SU-DHL-6 (cell line): ENCODE measurements around the gene ATP6V0E2.

ENCODE experiments used
- H2AFZ ChIP-seq: fragments of 200-600 bp; sonication (generic); 2 replicates; pipeline ENCODE4 v1.6.1; 2014; ENCODE audit warnings: low read depth, mild to moderate bottlenecking, moderate library complexity, mixed read lengths, antibody characterized with exemption, low read length; ENCODE audit not compliant: severe bottlenecking
- H3F3A ChIP-seq: fragments of 200-600 bp; shearing (Covaris generic); 2 replicates; pipeline ENCODE4 v1.6.0; 2016; ENCODE audit warnings: antibody characterized with exemption, mild to moderate bottlenecking; ENCODE audit not compliant: insufficient read depth
- H3K27ac ChIP-seq: fragments of 200-600 bp; sonication (generic); 2 replicates; pipeline ENCODE4 v1.5.1; 2016; ENCODE audit warnings: low read depth, mild to moderate bottlenecking, low read length, moderate library complexity, mixed read lengths
- H3K27me3 ChIP-seq: fragments of 200-600 bp; sonication (generic), shearing (Covaris generic); 2 replicates; pipeline ENCODE4 v1.6.0; 2014; ENCODE audit warnings: mild to moderate bottlenecking, low read length
- H3K36me3 ChIP-seq: fragments of 200-600 bp; sonication (generic); 2 replicates; pipeline ENCODE4 v1.6.1; 2014; ENCODE audit warnings: mild to moderate bottlenecking, low read length, mixed read lengths
- H3K4me2 ChIP-seq: fragments of 300-600, 200-600 bp; shearing (Covaris generic), sonication (generic); 2 replicates; pipeline ENCODE4 v1.6.0; 2014; ENCODE audit warnings: low read length, low read depth, mild to moderate bottlenecking; ENCODE audit not compliant: poor library complexity, severe bottlenecking
- H3K4me3 ChIP-seq: fragments of 200-600 bp; sonication (generic); 2 replicates; pipeline ENCODE4 v1.5.1; 2014; ENCODE audit warnings: antibody characterized with exemption, low read length, mild to moderate bottlenecking, mixed read lengths; ENCODE audit not compliant: insufficient read depth, poor library complexity, severe bottlenecking
- H3K79me2 ChIP-seq: fragments of 200-600 bp; sonication (generic); 2 replicates; pipeline ENCODE4 v1.6.1; 2014; ENCODE audit warnings: mild to moderate bottlenecking, low read length, moderate library complexity; ENCODE audit not compliant: insufficient read depth
- H3K9ac ChIP-seq: fragments of 200-600 bp; sonication (generic); 2 replicates; pipeline ENCODE4 v1.7.0; 2014; ENCODE audit warnings: mild to moderate bottlenecking, low read length
- H3K9me2 ChIP-seq: fragments of 200-600 bp; sonication (generic); replicated peaks from 2 replicates; pipeline ENCODE4 v1.6.1; 2014; ENCODE audit warnings: low read length; ENCODE audit not compliant: insufficient read depth
- H3K9me3 ChIP-seq: fragments of 200-600 bp; sonication (generic); 2 replicates; pipeline ENCODE4 v1.6.1; 2014; ENCODE audit warnings: low read length, mixed read lengths; ENCODE audit not compliant: insufficient read depth
- H4K20me1 ChIP-seq: fragments of 200-600 bp; sonication (generic); 2 replicates; pipeline ENCODE4 v1.6.1; 2014; ENCODE audit warnings: low read depth, mild to moderate bottlenecking, antibody characterized with exemption, low read length, moderate library complexity, mixed read lengths
- EZH2phosphoT487 ChIP-seq: fragments of 200-600 bp; sonication (generic), shearing (Covaris generic); conservative IDR thresholded peaks from 2 replicates; pipeline ENCODE4 v1.6.1; 2018; ENCODE audit warnings: mild to moderate bottlenecking, antibody characterized with exemption, low read length, moderate library complexity, mixed read lengths
- TF ChIP-seq, protein P1 (sequence below): fragments of 200-600 bp; sonication (generic); IDR thresholded peaks from one replicate; pipeline ENCODE4 v1.5.1; 2017; ENCODE audit warnings: antibody characterized with exemption, mild to moderate bottlenecking, low read length, moderate library complexity; ENCODE audit not compliant: insufficient read depth, poor library complexity, severe bottlenecking

ATP6V0E2 gene

DNA sequence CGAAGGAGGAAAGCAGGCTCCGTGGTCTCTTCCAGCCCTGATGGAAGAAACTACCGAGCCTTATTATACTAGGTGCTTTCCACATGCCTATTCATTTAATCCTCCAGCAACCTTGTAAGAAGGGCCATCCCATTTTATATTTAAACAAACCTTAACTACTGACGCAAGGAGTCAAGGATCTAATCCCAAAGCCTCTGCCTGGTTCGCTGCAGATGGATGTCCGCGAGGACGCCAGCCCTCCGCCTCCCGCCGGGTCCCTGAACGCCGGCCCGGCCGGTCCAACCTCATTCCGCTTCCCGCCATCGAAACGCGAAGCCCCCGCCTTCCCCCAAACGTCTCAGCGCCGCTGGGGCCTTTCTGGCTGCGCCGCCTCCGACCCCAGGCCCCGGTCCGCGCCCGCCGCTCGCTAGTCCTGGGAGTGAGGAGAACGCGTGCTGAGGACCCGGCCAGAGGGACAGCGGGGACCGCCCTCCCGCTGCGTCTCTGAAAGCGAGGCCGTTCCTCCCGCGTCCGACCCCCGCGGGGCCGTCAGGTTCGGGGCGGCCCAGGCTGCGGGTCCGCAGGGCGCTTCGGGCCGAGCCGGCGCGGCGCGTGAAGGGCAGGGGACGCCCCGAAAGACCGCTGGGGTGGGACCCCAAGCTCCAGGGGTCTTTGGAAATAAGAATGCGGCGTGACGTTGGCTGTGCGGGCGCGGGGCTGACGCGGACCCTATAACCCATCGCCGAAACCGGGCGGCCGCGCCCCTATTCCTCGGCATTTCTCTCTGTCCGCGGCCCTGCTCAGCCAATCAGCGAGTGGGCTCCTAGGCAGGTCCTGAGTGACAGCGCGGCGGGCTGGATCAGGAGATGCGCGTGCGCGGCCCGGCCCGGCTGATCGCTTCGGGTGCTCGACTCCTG, at the start of gene ATP6V0E2:
Gene ATP6V0E2, plus strand, starts transcription at position 896 of the 896 bp plus-strand sequence. CDS start 97 bp downstream, outside the sequence.
- H3K9me3 ChIP-seq = no peaks in the 10 kb centered on the region
- TF ChIP-seq, protein P1, sequence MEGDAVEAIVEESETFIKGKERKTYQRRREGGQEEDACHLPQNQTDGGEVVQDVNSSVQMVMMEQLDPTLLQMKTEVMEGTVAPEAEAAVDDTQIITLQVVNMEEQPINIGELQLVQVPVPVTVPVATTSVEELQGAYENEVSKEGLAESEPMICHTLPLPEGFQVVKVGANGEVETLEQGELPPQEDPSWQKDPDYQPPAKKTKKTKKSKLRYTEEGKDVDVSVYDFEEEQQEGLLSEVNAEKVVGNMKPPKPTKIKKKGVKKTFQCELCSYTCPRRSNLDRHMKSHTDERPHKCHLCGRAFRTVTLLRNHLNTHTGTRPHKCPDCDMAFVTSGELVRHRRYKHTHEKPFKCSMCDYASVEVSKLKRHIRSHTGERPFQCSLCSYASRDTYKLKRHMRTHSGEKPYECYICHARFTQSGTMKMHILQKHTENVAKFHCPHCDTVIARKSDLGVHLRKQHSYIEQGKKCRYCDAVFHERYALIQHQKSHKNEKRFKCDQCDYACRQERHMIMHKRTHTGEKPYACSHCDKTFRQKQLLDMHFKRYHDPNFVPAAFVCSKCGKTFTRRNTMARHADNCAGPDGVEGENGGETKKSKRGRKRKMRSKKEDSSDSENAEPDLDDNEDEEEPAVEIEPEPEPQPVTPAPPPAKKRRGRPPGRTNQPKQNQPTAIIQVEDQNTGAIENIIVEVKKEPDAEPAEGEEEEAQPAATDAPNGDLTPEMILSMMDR = no peak
- TF ChIP-seq EZH2phosphoT487 = no peak; the same call in 1 of the 2 replicates
- H3K36me3 ChIP-seq = no peaks in the 10 kb centered on the region
- H3K4me2 ChIP-seq = peak within 1 kb of the TSS; percentile 84
- H2AFZ ChIP-seq = peak within 1 kb of the TSS; percentile 99
- no peaks in the 10 kb centered on the region for H3F3A ChIP-seq
- peak within 1 kb of the TSS; percentile 65 for H3K9ac ChIP-seq
- H3K79me2 ChIP-seq = no peaks in the 10 kb centered on the region
- no peaks in the 10 kb centered on the region for H3K9me2 ChIP-seq
- H3K4me3 ChIP-seq = peak within 1 kb of the TSS; percentile 76
- no peak within 1 kb of the TSS for H3K27ac ChIP-seq
- no peaks in the 10 kb centered on the region for H3K27me3 ChIP-seq
- H4K20me1 ChIP-seq = no peaks in the 10 kb centered on the region

DNA sequence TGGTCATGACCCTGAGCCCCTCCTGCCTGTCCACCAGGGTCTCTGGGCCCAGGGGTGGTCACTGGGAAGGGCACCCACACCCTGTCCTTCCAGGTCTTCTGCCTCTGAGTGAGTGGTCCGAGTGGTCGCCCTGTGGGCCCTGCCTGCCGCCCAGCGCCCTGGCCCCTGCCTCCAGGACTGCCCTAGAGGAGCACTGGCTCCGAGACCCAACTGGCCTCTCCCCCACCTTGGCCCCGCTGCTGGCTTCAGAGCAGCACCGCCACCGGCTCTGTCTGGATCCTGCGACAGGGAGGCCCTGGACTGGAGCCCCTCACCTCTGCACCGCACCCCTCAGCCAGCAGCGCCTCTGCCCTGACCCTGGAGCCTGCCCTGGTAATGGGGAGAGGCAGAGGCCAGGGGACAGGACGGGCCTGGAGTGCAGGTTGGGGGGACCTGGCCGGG, 49.4 kb upstream of the ATP6V0E2 start:
- Histone ChIP-seq H3K9me2 (no peaks in the 10 kb centered on the region), H3K4me3 (no peak overlapping the region), H3K27ac (no peak overlapping the region), H3K9me3 (no peaks in the 10 kb centered on the region), H4K20me1 (no peaks in the 10 kb centered on the region), H3K27me3 (no peaks in the 10 kb centered on the region), H2AFZ (no peak overlapping the region), H3K4me2 (no peak overlapping the region), H3F3A (no peaks in the 10 kb centered on the region), H3K9ac (no peak overlapping the region), H3K36me3 (no peaks in the 10 kb centered on the region), H3K79me2 (no peaks in the 10 kb centered on the region)
- TF ChIP-seq, protein P1 = no peak
- TF ChIP-seq EZH2phosphoT487 = no peak

DNA sequence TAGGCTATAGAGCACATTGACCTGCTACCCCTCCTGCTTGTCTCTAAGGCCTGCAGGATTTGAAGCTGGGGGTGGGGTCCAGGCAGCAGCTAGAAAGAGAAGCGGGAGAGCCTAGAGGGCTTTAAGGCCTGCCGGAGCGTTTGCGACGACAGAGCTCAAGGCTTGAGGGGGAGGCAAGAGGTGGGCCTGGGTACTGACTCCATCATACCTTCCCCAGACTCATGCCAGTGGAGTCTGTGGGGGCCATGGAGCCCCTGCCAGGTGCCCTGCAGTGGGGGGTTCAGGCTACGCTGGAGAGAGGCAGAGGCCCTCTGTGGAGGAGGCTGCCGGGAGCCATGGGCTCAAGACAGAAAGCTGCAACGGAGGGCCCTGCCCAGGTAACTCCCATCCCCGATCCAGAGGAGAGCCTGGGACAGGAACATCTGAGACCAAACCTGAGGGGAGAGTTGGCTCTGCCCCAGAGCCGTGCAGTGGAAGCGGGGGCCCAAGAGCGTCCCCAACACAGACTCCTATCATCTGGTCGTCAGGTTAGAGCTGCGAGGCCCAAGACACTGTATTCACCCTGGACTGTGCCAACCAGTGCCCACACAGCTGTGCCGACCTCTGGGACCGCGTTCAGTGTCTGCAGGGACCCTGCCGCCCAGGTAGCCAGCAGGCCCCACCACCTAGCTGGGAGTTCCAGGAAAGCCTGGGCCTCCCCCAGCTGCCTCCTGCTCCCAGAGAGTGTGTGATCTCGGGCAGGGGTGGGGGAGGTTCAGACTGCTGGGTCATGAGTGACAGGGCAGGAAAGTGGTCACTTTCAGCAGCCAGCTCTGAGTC, 48.8 kb upstream of the ATP6V0E2 start:
- H3K27ac ChIP-seq = no peak overlapping the region
- H3K27me3 ChIP-seq = no peaks in the 10 kb centered on the region
- TF ChIP-seq EZH2phosphoT487 = no peak
- TF ChIP-seq, protein P1 = no peak
- H3F3A ChIP-seq = no peaks in the 10 kb centered on the region
- no peaks in the 10 kb centered on the region for H3K36me3 ChIP-seq
- H3K9ac ChIP-seq = no peak overlapping the region
- no peak overlapping the region for H2AFZ ChIP-seq
- H3K4me2 ChIP-seq = no peak overlapping the region
- no peaks in the 10 kb centered on the region for H3K79me2 ChIP-seq
- H3K4me3 ChIP-seq = no peak overlapping the region
- no peaks in the 10 kb centered on the region for H3K9me2 ChIP-seq
- no peaks in the 10 kb centered on the region for H4K20me1 ChIP-seq
- H3K9me3 ChIP-seq = no peaks in the 10 kb centered on the region
